Limb (tissue), 2 donors: Measurements from ENCODE around the gene NLGN1.

Experiments
- DNase-seq, 2 donors: peaks; one replicate each; pipeline ENCODE4 v3.0.0-alpha.2; 2016; ENCODE audit errors: extremely low spot score in 2 of 2

Gene NLGN1

DNA sequence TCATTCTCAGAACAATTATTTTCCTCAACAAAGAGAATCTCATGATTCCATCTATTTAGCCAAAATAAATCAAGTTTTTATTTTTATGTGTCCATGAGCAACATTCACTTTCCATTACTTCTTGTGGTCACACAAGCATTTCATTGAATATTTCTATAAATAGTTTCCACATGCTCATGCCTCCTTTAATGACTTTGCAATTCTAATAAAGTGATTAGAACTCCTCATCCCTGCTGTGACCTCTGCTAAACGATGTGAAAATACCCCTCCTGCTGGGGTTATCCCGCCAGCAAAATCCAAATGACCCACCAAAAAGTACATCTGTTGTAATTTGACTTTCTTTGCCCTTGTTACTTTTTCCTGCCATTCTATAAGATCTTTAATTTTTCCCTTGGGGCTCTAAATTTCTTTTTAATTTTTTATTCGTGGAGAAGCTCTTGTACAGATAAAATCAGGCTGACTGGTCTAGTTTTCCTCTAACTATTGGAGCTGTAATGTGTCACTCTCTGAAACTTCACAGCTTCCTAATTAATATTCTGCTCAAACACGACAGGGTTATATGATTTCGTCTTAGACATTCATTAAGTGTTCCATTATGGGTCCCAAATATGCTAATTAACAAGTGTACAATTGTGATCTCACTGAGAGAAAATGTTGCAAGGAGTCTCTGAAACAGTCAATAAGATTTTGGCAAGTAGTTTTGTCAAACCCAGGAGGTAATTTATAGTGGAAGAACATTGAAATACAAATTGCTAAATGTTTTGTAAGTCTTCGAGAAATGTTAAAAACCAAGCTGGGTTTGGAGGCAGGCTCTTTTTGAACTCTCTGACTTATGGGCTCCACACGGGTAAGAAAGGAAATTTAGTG lies 928.5 kb downstream of the NLGN1 start:
- DNase-seq: peak in 1 of 2 donors; percentile 27

DNA sequence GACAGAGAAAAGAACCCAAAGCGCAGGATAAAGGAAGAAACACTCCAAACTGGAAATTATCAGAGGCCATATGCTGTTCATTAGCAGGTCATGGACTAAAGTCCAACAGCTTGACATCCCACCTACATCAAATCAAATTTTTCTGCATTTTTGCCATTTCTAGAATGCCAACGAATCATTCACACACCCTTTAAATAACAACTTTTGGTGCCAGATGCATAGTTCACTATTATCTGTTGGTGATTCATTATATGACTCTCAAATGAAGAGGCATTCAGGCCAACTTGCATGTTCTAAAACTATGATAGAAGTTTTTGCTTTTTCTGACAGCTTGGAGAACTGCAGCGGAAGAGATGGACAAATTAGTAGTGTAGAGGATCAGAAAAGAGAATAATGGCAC lies 931.8 kb downstream of the NLGN1 start:
- DNase-seq: no peak

GRCh38 chr3:174330303-174330702 lies 932.8 kb downstream of the NLGN1 start:
- peak in 1 of 2 donors; percentile 37 for DNase-seq

GRCh38 chr3:174331095-174331800 lies 933.7 kb downstream of the NLGN1 start:
- DNase-seq: no peak

GRCh38 chr3:174332391-174332790 lies 934.8 kb downstream of the NLGN1 start:
- DNase-seq: no peak

GRCh38 chr3:174333640-174334039 lies 936.1 kb downstream of the NLGN1 start:
- no peak for DNase-seq

DNA sequence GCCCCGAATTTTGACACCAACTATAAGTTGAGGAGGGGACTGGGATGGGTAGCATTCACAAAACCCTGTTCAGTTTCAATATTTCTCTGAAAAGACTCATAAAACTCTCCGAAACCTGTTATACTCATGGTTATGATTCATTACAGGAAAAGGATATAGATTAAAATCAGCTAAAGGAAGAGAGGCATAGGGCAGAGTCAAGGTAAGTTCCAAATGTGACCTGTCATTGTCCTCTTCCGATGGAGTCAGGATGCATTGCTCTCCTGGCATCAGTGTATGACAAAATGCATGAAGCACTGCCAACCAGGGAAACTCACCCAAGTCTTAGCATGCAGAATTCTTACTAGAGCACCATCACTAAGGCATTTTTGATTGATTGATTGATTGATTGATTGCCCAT lies 936.6 kb downstream of the NLGN1 start:
- no peak for DNase-seq

GRCh38 chr3:174335324-174335723 lies 937.8 kb downstream of the NLGN1 start:
- no peak for DNase-seq

GRCh38 chr3:174335910-174336309 lies 938.4 kb downstream of the NLGN1 start:
- no peak for DNase-seq
